Heart right ventricle (tissue), 16 donors: ENCODE measurements around the gene RIPK4. TPM values are rescaled to one million over a fixed set of nuclear protein-coding genes. Genes with fewer than 3 reads are reported as not detected.

ENCODE experiments used
- ATAC-seq, 8 donors: fragments of 200-7000 bp; cut with Tn5 transposase; one replicate each; pipeline ENCODE4 v1.9.1; 2020; ENCODE audit warnings: mild to moderate bottlenecking in 8 of 8, moderate library complexity in 8 of 8, moderate number of reproducible peaks in 1 of 8
- DNase-seq, 2 donors: peaks; one replicate each; pipeline ENCODE4 v3.0.0-alpha.2; 2020
- H3K27ac ChIP-seq, 10 donors: fragments of 200-600 bp; sonication (generic) in 2 of 10; one replicate each; pipeline versions ENCODE4 v1.5.0 to v1.8.0; 2020 to 2022; ENCODE audit warnings: mild to moderate bottlenecking in 3 of 10
- H3K27me3 ChIP-seq, 7 donors: fragments of 200-600 bp; one replicate each; pipeline ENCODE4 v1.8.0; 2021 to 2022; ENCODE audit warnings: mild to moderate bottlenecking in 2 of 7
- H3K36me3 ChIP-seq, 9 donors: fragments of 200-600 bp; sonication (generic) in 1 of 9; one replicate each; pipeline versions ENCODE4 v1.5.0 to v1.8.0; 2020 to 2022; ENCODE audit warnings: mild to moderate bottlenecking in 2 of 9
- H3K4me1 ChIP-seq, 9 donors: fragments of 200-600 bp; sonication (generic) in 1 of 9; one replicate each; pipeline versions ENCODE4 v1.5.0 to v1.8.0; 2020 to 2022; ENCODE audit warnings: mild to moderate bottlenecking in 4 of 9
- H3K4me3 ChIP-seq, 10 donors: fragments of 200-600 bp; sonication (generic) in 2 of 10; one replicate each; pipeline versions ENCODE4 v1.5.0 to v1.8.0; 2020 to 2022; ENCODE audit warnings: mild to moderate bottlenecking in 7 of 10, moderate library complexity in 2 of 10
- H3K9me3 ChIP-seq, 11 donors: fragments of 200-600 bp in 10 of 11; sonication (generic) in 2 of 11; one replicate each; pipeline versions ENCODE4 v1.5.0 to v1.8.0; 2013 to 2022; ENCODE audit warnings: mild to moderate bottlenecking in 2 of 11, control low read depth in 1 of 11, moderate library complexity in 1 of 11
- WGBS, 2 donors: extraction: QIAGEN DNeasy Blood & Tissue Kit; methylation state at CpG; one replicate each; pipeline ENCODE4 v1.1.7; 2013; ENCODE audit warnings: inconsistent platforms in 1 of 2; 5-methylcytosine and 5-hydroxymethylcytosine counted together
- intact Hi-C, 10 donors: fragments of 100-400 bp; cut with DNase I; formaldehyde crosslinking; loops; one replicate each; pipeline versions ENCODE4 v1.11.1 to v1.14.2; 2022
- polyA plus RNA-seq, 2 donors: library from polyadenylated mRNA; stranded (reverse); fragments of 200-250 nt; gene quantifications; one replicate each; pipeline ENCODE4 v1.2.3, GENCODE V29; 2013
- total RNA-seq, 10 donors: library from RNA; stranded (reverse); fragmentation: NEBNext Ultra II Directional in 3 of 10; extraction: Animal tissue kit (Norgen Biotek cat#: 25700) in 3 of 10; gene quantifications; one replicate each; pipeline versions ENCODE4 v1.2.1 to v1.2.4, GENCODE V29; 2021 to 2023
- TF ChIP-seq, protein P1 (sequence below), 9 donors: fragments of 200-600 bp; sonication (generic) in 2 of 9; IDR thresholded peaks; one replicate each; pipeline versions ENCODE4 v1.5.0 to v1.8.0; 2021 to 2022; ENCODE audit warnings: antibody characterized with exemption in 9 of 9, mild to moderate bottlenecking in 5 of 9, moderate library complexity in 1 of 9
- donor health status: Arrhythmogenic right ventricular cardiomyopathy.
- donor health status: ischemic (EF 13 %, LVEDD 7.1; RV severe dilation, severe dysfunction).
- donor health status: healthy with polysubstance abuse.
- donor health status: DM: no; HTN: yes; CAD: no.
- donor health status: DM: no; HTN: no; CAD: no.
- donor health status: ischemic (EF 25% LVEDD 6.9; RV normal size, moderate dysfunction).
- donor health status: ischemic (EF 25% LVEDD 5.7; RV mildly dilated, moderate dysfunction).
- donor health status: healthy.
- donor health status: DM: yes; HTN: yes; CAD: no.
- donor health status: Ischemic cardiomyopathy.
- donor health status: ischemic (EF 35%, LVEDD 5.7; RV mildly dilated, moderate dysfunction).
- donor health status: nonischemic (EF 11% LVEDD 7.7; RV severe dilation, severe dysfunction).
- donor health status: DM: yes; HTN: yes; CAD: no.
- donor health status: PGD.
- donor health status: ischemic (EF 29% LVEDD 5.4; RV normal size, mild dysfunction).
- donor health status: nonischemic (EF 23%, LVEDD 6.1; RV moderate dilation, normal function).

RIPK4 gene
- total and polyA plus RNA-seq, 12 donors = 0.04 to 0.15 (median 0.07) TPM; not detected in 5

DNA sequence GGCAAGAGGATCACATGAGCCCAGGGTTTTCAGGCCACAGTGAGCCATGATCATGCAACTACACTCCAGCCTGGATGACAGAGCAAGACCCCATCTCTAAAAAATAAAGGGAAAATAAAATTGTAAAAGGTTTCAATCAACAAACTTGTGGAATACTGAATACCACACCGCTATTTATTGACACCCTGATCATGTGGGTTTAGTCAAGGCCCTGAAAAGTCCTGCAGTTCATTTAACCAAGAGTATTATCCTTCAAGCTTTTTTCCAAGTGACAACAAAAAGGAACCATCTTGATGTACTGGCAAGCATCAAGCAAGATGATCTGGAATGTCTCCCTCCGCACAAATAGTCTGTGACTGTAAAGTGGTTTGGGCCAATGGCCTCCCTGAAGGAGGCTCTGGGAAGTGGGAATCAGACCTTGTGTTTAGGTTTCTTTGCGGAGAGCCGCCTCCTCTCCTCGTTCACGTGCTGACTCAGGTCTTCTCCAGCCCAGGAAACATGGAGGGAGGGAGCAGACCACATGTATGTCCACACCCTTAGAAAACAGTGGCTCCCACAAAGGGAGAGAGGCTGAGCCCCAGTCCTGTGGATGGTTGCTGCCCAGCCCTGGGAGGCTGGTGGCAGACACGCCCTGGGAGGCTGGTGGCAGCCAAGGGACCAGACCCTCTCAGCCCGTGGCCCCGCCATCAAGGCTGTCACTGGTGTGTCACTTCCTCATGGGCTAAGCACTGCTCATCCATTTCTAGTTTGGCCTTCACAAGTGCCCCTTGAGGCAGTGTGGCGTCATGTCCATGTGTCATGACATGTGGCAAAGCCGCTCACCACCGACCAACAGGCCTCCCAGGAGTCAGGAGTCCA is 56.7 kb downstream of the RIPK4 start:
- DNase-seq (no peak), ATAC-seq (no peak)
- Histone ChIP-seq H3K27me3 (peaks cover 0 to 65% (median 57%) of the 10 kb centered on the region in 7 donors), H3K27ac (no peak overlapping the region), H3K9me3 (peaks cover 0 to 5% (median 0%) of the 10 kb centered on the region in 11 donors), H3K36me3 (no peaks in the 10 kb centered on the region), H3K4me1 (no peaks in the 10 kb centered on the region), H3K4me3 (no peak overlapping the region)
- TF ChIP-seq, protein P1, sequence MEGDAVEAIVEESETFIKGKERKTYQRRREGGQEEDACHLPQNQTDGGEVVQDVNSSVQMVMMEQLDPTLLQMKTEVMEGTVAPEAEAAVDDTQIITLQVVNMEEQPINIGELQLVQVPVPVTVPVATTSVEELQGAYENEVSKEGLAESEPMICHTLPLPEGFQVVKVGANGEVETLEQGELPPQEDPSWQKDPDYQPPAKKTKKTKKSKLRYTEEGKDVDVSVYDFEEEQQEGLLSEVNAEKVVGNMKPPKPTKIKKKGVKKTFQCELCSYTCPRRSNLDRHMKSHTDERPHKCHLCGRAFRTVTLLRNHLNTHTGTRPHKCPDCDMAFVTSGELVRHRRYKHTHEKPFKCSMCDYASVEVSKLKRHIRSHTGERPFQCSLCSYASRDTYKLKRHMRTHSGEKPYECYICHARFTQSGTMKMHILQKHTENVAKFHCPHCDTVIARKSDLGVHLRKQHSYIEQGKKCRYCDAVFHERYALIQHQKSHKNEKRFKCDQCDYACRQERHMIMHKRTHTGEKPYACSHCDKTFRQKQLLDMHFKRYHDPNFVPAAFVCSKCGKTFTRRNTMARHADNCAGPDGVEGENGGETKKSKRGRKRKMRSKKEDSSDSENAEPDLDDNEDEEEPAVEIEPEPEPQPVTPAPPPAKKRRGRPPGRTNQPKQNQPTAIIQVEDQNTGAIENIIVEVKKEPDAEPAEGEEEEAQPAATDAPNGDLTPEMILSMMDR (IDR thresholded peaks at IDR 0.05) = no peak
- 88 to 90% methylated on average over 12 of the region's 12 CpGs for WGBS, 2 donors
- intact Hi-C loops = no loop called here

- H3K36me3 ChIP-seq = no peaks in the 10 kb centered on the region
- peaks cover 0 to 5% (median 0%) of the 10 kb centered on the region in 11 donors for H3K9me3 ChIP-seq
- no peak overlapping the region for H3K4me3 ChIP-seq
- no peak for DNase-seq
- WGBS, 2 donors = 62 to 65% methylated on average over 7 of the region's 7 CpGs
- intact Hi-C loops = no loop called here
- H3K27ac ChIP-seq = no peak overlapping the region
- no peaks in the 10 kb centered on the region for H3K4me1 ChIP-seq
- peaks cover 0 to 57% (median 50%) of the 10 kb centered on the region in 7 donors for H3K27me3 ChIP-seq
- no peak for ATAC-seq
- TF ChIP-seq, protein P1 (IDR thresholded peaks at IDR 0.05) = no peak
Observed at GRCh38 chr21:41709166-41709565, 57.7 kb downstream of the RIPK4 start.

DNA sequence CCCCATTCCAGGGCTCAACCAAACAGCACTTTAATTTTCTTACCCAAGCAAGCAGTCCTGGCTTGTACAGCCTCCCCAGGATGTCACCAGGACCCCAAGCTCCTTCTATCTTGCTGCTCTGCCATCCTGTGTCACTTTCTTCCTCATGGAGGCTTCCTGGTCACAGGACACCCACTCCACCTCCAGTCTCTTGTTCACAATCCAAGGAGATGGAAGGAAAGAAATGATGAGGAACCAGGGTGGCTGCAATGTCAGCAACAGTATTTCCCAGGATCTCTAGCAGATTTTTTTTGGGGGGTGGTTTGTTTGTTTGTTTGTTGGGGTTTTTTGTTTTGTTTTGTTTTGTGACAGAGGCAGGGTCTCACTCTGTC is 58.9 kb downstream of the RIPK4 start:
- H3K4me3 ChIP-seq = no peak overlapping the region
- DNase-seq (no peak), ATAC-seq (no peak)
- no peak overlapping the region for H3K27ac ChIP-seq
- H3K27me3 ChIP-seq = peaks cover 0 to 44% (median 40%) of the 10 kb centered on the region in 7 donors
- H3K36me3 ChIP-seq = no peaks in the 10 kb centered on the region
- H3K4me1 ChIP-seq = no peaks in the 10 kb centered on the region
- intact Hi-C loops = no loop called here
- peaks cover 0 to 5% (median 0%) of the 10 kb centered on the region in 11 donors for H3K9me3 ChIP-seq
- TF ChIP-seq, protein P1 (IDR thresholded peaks at IDR 0.05) = no peak

DNA sequence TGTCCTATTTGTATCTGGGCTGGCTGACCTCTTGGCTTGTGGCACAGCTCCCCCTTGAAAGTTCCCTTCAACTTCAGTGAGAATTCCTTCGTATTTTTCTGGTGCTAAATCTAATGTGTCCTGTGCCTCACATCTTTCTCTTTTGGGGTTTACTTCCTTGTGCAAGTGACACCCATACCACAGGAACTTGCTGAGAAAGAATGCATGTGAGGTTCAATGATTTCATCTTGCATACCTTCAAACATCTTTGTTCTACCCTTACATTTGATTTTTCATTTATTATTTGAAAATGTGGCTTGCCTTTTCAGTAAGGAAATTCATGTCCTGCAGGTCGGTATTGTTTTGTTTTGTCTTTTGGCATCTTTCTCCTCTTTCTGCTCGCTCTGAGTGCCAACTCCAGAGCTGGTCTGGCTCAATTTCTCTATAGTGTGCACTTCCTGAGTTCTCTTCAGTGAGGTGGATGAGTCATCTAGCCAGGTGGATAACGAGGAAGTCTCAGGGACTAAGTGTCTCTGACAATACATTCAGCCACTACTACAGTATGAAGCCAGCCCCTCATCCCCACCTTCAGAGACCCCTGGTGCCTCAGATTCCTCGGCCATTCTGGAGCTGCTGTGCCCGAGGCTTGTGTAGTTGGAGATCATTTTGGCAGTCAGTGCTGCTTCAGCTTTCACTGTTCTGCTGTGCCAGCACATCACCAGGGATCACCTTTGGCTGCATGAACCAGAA is 59.5 kb downstream of the RIPK4 start:
- peaks cover 0 to 5% (median 0%) of the 10 kb centered on the region in 11 donors for H3K9me3 ChIP-seq
- no peaks in the 10 kb centered on the region for H3K4me1 ChIP-seq
- H3K27ac ChIP-seq = no peak overlapping the region
- TF ChIP-seq, protein P1 (IDR thresholded peaks at IDR 0.05) = no peak
- H3K36me3 ChIP-seq = no peaks in the 10 kb centered on the region
- ATAC-seq (no peak), DNase-seq (no peak)
- 56 to 68% methylated on average over 6 of the region's 6 CpGs for WGBS, 2 donors
- intact Hi-C loops = no loop called here
- no peak overlapping the region for H3K4me3 ChIP-seq
- peaks cover 0 to 40% (median 34%) of the 10 kb centered on the region in 7 donors for H3K27me3 ChIP-seq
